ENCODE results near the gene TPPP3. TPM values are rescaled to one million over a fixed set of nuclear protein-coding genes. Genes with fewer than 3 reads are reported as not detected.

Gene TPPP3
- 33.4 TPM for total RNA-seq (2013)
- polyA plus RNA-seq (100 to 1,000 TPM in 1 of 3 donors, 10 to 100 TPM in 2; 63.1 to 123 (median 78.6) TPM), polyA minus RNA-seq (11.6 and 21.5 TPM in 2 replicates), total RNA-seq (1.9 to 29.9 (median 15.1) reads per million in 11 experiments)

DNA sequence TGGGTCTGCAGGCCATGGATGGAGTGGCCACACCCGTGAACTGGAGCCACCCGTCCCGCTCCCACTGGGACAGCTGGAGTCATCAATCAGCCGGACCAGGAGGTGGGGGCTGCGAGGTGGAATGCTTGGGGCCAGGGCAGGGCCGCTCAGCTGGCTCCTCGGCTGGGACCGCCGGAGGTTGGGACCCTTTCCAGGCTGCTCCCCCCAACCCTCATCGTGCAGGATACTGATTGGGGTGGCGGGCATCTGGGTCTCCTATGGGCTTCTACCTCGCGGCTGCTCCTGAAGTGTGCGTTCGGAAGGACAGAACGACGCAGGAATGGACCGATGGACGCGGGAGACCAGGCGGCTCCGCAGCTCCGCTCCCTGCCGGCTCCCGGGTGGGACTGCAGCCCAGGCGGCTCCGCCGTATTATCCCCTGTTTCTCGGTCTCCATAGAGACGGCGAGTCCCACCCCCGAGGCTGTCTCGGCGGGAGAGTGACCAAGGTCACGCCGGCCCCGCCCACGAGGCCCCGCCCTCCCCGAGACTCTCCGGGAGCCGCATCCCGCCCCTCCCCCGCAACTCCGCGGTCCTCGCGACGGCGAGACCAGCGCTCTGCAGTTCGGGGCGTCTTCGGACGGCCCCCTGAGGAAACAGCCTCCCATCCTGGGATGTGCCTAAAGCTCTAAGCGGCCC is at the start of gene TPPP3:
TSS of gene TPPP3 (minus strand) at position 388 of the 677 bp plus-strand sequence. CDS start 2,387 bp downstream, outside the sequence.
- Histone ChIP-seq H3K79me2 (ENCODE audit: insufficient read depth, low read length) (no peaks in the 10 kb centered on the region), H3K4me3 (replicated peaks in 1 of 3; ENCODE audit: low read depth in 2 of 3, low read length in 3 of 3) (peak within 1 kb of the TSS; percentile 42 to 78 (median 77)), H3K27ac (ENCODE audit: low read depth in 1 of 2, low read length in 2 of 2) (peak within 1 kb of the TSS; percentile 41 to 80), H3K27me3 (ENCODE audit: control insufficient read depth in 2 of 2, insufficient read depth in 2 of 2, low read length in 2 of 2) (peaks cover 0 to 19% of the 10 kb centered on the region in 2 donors), H3K9ac (ENCODE audit: insufficient read depth, low read length, poor library complexity, severe bottlenecking) (peak within 1 kb of the TSS; percentile 71), H4K20me1 (ENCODE audit: insufficient read depth, low read length) (peaks cover 55% of the 10 kb centered on the region), H2AFZ (ENCODE audit: insufficient read depth, low read depth, low read length, poor library complexity, severe bottlenecking) (peak within 1 kb of the TSS; percentile 88), H3K4me1 (ENCODE audit: control insufficient read depth in 1 of 2, insufficient read depth in 2 of 2, low read length in 2 of 2) (peaks cover 76 to 79% of the 10 kb centered on the region in 2 donors), H3K4me2 (replicated peaks; ENCODE audit: extremely low read depth, low read length, poor library complexity, severe bottlenecking) (peak within 1 kb of the TSS; percentile 87), H3K9me3 (replicated peaks in 1 of 2; ENCODE audit: control insufficient read depth in 1 of 2, insufficient read depth in 1 of 2, low read length in 2 of 2) (no peaks in the 10 kb centered on the region), H3K36me3 (replicated peaks in 1 of 2; ENCODE audit: control insufficient read depth in 1 of 2, insufficient read depth in 2 of 2, low read length in 2 of 2) (no peaks in the 10 kb centered on the region)
- intact Hi-C loops (cut with micrococcal nuclease), result no loop called here
- Mint-ChIP-seq H3K9me3 (peaks cover 0 to 8% (median 0%) of the 10 kb centered on the region in 7 donors), H3K27me3 (ENCODE audit: low read depth in 3 of 3) (peaks cover 16 to 45% (median 28%) of the 10 kb centered on the region in 3 donors), H3K36me3 (peaks cover 13 to 23% of the 10 kb centered on the region in 2 donors), H3K27ac (peak within 1 kb of the TSS; percentile 62 to 93 (median 86)), H3K4me1 (peaks cover 67% of the 10 kb centered on the region), H3K4me3 (peak within 1 kb of the TSS; percentile 83 to 92)
- 9% methylated on average over 47 of the region's 56 CpGs for WGBS (ENCODE audit: insufficient coverage)
- TF ChIP-seq, protein P1, sequence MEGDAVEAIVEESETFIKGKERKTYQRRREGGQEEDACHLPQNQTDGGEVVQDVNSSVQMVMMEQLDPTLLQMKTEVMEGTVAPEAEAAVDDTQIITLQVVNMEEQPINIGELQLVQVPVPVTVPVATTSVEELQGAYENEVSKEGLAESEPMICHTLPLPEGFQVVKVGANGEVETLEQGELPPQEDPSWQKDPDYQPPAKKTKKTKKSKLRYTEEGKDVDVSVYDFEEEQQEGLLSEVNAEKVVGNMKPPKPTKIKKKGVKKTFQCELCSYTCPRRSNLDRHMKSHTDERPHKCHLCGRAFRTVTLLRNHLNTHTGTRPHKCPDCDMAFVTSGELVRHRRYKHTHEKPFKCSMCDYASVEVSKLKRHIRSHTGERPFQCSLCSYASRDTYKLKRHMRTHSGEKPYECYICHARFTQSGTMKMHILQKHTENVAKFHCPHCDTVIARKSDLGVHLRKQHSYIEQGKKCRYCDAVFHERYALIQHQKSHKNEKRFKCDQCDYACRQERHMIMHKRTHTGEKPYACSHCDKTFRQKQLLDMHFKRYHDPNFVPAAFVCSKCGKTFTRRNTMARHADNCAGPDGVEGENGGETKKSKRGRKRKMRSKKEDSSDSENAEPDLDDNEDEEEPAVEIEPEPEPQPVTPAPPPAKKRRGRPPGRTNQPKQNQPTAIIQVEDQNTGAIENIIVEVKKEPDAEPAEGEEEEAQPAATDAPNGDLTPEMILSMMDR (IDR thresholded peaks at IDR 0.05), result peak; percentile 81
- DNase-seq, result peak; percentile 84 to 89 (median 85)

DNA sequence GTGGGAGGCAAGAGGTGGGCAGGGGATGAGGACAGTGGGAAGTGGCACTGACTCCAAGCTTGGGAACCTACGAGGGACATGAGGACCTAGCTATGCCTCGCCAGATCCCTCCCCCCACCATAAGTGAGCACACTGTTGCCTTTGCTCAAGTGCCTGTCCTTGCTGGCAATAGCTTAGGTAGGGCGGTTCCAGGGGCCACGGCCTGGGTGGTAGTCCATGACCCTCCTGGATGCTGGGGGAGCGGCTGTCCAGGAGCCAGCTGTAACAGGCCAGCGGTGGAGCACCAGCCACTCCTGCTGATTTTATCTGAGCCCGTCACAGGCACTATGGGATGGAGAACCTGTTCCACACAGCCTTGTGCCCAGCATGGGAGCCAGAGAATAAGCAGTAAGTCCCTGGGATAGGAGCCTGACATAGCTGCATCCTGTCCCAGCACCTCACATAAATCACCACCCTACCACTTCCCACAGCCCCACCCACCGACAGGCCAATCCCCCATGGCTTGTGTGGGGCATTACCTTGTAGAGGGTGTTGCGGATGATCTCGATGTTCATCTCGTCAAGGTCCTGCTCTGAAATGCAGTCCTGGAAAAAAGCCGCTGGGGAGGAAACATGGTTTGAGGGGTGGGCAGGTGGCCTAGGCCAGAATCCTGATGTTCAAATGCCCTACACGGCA is 49.4 kb upstream of the TPPP3 start:
- TF ChIP-seq, protein P1 (IDR thresholded peaks at IDR 0.05), result no peak
- Histone ChIP-seq H3K9ac (ENCODE audit: insufficient read depth, low read length, poor library complexity, severe bottlenecking) (no peak overlapping the region), H3K9me3 (replicated peaks in 1 of 2; ENCODE audit: control insufficient read depth in 1 of 2, insufficient read depth in 1 of 2, low read length in 2 of 2) (no peaks in the 10 kb centered on the region), H3K27me3 (ENCODE audit: control insufficient read depth in 2 of 2, insufficient read depth in 2 of 2, low read length in 2 of 2) (no peaks in the 10 kb centered on the region), H3K4me3 (replicated peaks in 1 of 3; ENCODE audit: low read depth in 2 of 3, low read length in 3 of 3) (no peak overlapping the region), H3K27ac (ENCODE audit: low read depth in 1 of 2, low read length in 2 of 2) (no peak overlapping the region), H3K4me1 (ENCODE audit: control insufficient read depth in 1 of 2, insufficient read depth in 2 of 2, low read length in 2 of 2) (no peaks in the 10 kb centered on the region), H2AFZ (ENCODE audit: insufficient read depth, low read depth, low read length, poor library complexity, severe bottlenecking) (no peak overlapping the region), H3K4me2 (replicated peaks; ENCODE audit: extremely low read depth, low read length, poor library complexity, severe bottlenecking) (no peak overlapping the region), H3K36me3 (replicated peaks in 1 of 2; ENCODE audit: control insufficient read depth in 1 of 2, insufficient read depth in 2 of 2, low read length in 2 of 2) (peaks cover 98 to 100% of the 10 kb centered on the region in 2 donors), H3K79me2 (ENCODE audit: insufficient read depth, low read length) (peaks cover 49% of the 10 kb centered on the region), H4K20me1 (ENCODE audit: insufficient read depth, low read length) (peaks cover 100% of the 10 kb centered on the region)
- intact Hi-C loops (cut with micrococcal nuclease), result no loop called here
- 98% methylated on average over 10 of the region's 13 CpGs for WGBS (ENCODE audit: insufficient coverage)
- Mint-ChIP-seq H3K4me1 (peaks cover under 1% of the 10 kb centered on the region), H3K27ac (peak overlapping the region in 1 of 7 donors; percentile 20), H3K4me3 (no peak overlapping the region), H3K36me3 (peaks cover 71 to 98% of the 10 kb centered on the region in 2 donors), H3K9me3 (peaks cover 0 to 3% (median 0%) of the 10 kb centered on the region in 7 donors), H3K27me3 (ENCODE audit: low read depth in 3 of 3) (peaks cover 0 to 1% (median 0%) of the 10 kb centered on the region in 3 donors)
- DNase-seq, result no peak
